Endothelial cell of umbilical vein (primary cell): ENCODE results near the gene GPR155. TPM values are rescaled to one million over a fixed set of nuclear protein-coding genes. Genes with fewer than 3 reads are reported as not detected.
A peak's percentile ranks its signal among the peaks of the same experiment; 100 is the strongest.

Experiments used
- BruUV-seq: library from RNA; stranded (reverse); fragments of 400-500 nt; replicated peaks from 2 replicates; lab custom pipeline; 2021; lab: Mats Ljungman, UMichigan
- CTCF ChIA-PET: fragments of 300-600, 350-600 bp; sonication (Branson Sonifier 250); formaldehyde crosslinking; loops from one replicate; lab custom pipeline; 2021; ENCODE audit warnings: antibody characterized with exemption, inconsistent platforms; lab: Charles Lee
- POLR2A ChIA-PET: fragments of 300-600, 350-600 bp; sonication (Branson Sonifier 250); formaldehyde crosslinking; loops from one replicate; lab custom pipeline; 2021; ENCODE audit warnings: antibody characterized with exemption, inconsistent platforms; lab: Charles Lee
- DNase-seq: peaks from one replicate; pipeline ENCODE4 v3.0.0-alpha.2; 2011; ENCODE audit warnings: low read depth, low spot score
- FAIRE-seq: peaks from 2 replicates; lab custom pipeline; 2011; peaks lifted over from hg19 to GRCh38; lab: Jason Lieb, UNC
- H2AFZ ChIP-seq: 2 replicates; pipeline ENCODE4 v1.6.0; 2012; ENCODE audit warnings: low read depth, low read length, control low read depth, inconsistent platforms
- H3K27ac ChIP-seq: 2 replicates; pipeline ENCODE4 v1.5.1; 2011; ENCODE audit warnings: low read depth, mild to moderate bottlenecking, control low read depth, low read length, moderate library complexity; ENCODE audit not compliant: insufficient read depth
- H3K27me3 ChIP-seq, 2 experiments: 2 replicates each; pipeline versions ENCODE4 v1.6.0 to v1.6.1; 2011; ENCODE audit warnings: low read length in 2 of 2, mixed read lengths in 1 of 2; ENCODE audit not compliant: control insufficient read depth in 2 of 2, insufficient read depth in 2 of 2
- H3K36me3 ChIP-seq, 2 experiments: 2 replicates in 1 of 2; 3 replicates in 1 of 2; pipeline ENCODE4 v1.5.1; 2011; ENCODE audit warnings: low read length in 2 of 2, mild to moderate bottlenecking in 1 of 2, moderate library complexity in 1 of 2; ENCODE audit not compliant: control insufficient read depth in 2 of 2, insufficient read depth in 2 of 2; ENCODE audit errors: extremely low read depth in 1 of 2
- H3K4me1 ChIP-seq: 3 replicates; pipeline ENCODE4 v1.5.1; 2011; ENCODE audit warnings: mild to moderate bottlenecking, low read length; ENCODE audit not compliant: control insufficient read depth, insufficient read depth; ENCODE audit errors: extremely low read depth
- H3K4me2 ChIP-seq: 2 replicates; pipeline ENCODE4 v1.6.1; 2011; ENCODE audit warnings: low read length, control low read depth, mixed read lengths; ENCODE audit not compliant: insufficient read depth
- H3K4me3 ChIP-seq, 3 experiments: fragments of 200-600 bp in 1 of 3; sonication (generic), shearing (Covaris generic) in 1 of 3; replicated peaks in 1 of 3; 2 replicates each; pipeline ENCODE4 v1.5.1; 2011 to 2016; ENCODE audit warnings: control low read depth in 3 of 3, low read length in 3 of 3, mild to moderate bottlenecking in 2 of 3, inconsistent platforms in 1 of 3, low read depth in 1 of 3, moderate library complexity in 1 of 3; ENCODE audit not compliant: insufficient read depth in 1 of 3
- H3K79me2 ChIP-seq: 2 replicates; pipeline ENCODE4 v1.6.0; 2012; ENCODE audit warnings: low read length, inconsistent platforms; ENCODE audit not compliant: control insufficient read depth, insufficient read depth
- H3K9ac ChIP-seq: replicated peaks from 2 replicates; pipeline ENCODE3; 2011; ENCODE audit warnings: low read length, control low read depth; ENCODE audit not compliant: insufficient read depth; ENCODE audit errors: extremely low read depth
- H3K9me1 ChIP-seq: replicated peaks from 3 replicates; pipeline ENCODE4 v1.6.0; 2011; ENCODE audit warnings: mild to moderate bottlenecking, low read length; ENCODE audit not compliant: control insufficient read depth, insufficient read depth; ENCODE audit errors: extremely low read depth
- H3K9me3 ChIP-seq: replicated peaks from 2 replicates; pipeline ENCODE4 v1.5.1; 2012; ENCODE audit warnings: low read length, inconsistent platforms; ENCODE audit not compliant: control insufficient read depth, insufficient read depth
- H4K20me1 ChIP-seq: replicated peaks from 2 replicates; pipeline ENCODE3; 2011; ENCODE audit warnings: mild to moderate bottlenecking, low read length; ENCODE audit not compliant: control insufficient read depth, insufficient read depth; ENCODE audit errors: extremely low read depth
- FOS ChIP-seq: IDR thresholded peaks from 2 replicates; pipeline ENCODE4 v1.6.1; 2011; ENCODE audit warnings: mild to moderate bottlenecking, low read length, moderate library complexity, borderline replicate concordance; ENCODE audit not compliant: insufficient read depth
- GATA2 ChIP-seq: IDR thresholded peaks from 2 replicates; pipeline ENCODE4 v1.7.0; 2011; ENCODE audit warnings: low read depth, mild to moderate bottlenecking, moderate library complexity, mixed read lengths, low read length; ENCODE audit not compliant: insufficient read length, insufficient read depth
- JUN ChIP-seq: IDR thresholded peaks from 2 replicates; pipeline ENCODE4 v1.6.1; 2011; ENCODE audit warnings: borderline replicate concordance, low read depth; ENCODE audit not compliant: insufficient read length, insufficient read depth
- POLR2A ChIP-seq: IDR thresholded peaks from 2 replicates; pipeline ENCODE4 v1.6.1; 2012; ENCODE audit warnings: low read depth, mild to moderate bottlenecking, control low read depth, low read length
- POLR2AphosphoS5 ChIP-seq: IDR thresholded peaks from 2 replicates; pipeline ENCODE4 v1.6.1; 2012; ENCODE audit warnings: low read depth, mild to moderate bottlenecking, control low read depth, low read length, moderate library complexity; ENCODE audit not compliant: insufficient read depth
- dilution Hi-C: fragments of 300-500 bp; cut with MboI; formaldehyde crosslinking; loops from one replicate; pipeline ENCODE4 v1.15.0; 2019; ENCODE audit warnings: low sequenced_read_pairs; ENCODE audit not compliant: extremely low pct_ligation_motif_present
- intact Hi-C: fragments of 100-400 bp; cut with micrococcal nuclease; formaldehyde crosslinking; loops from one replicate; pipeline ENCODE4 v1.10.0; 2022
- polyA plus RNA-seq, 4 experiments: library from polyadenylated mRNA; depleted of rRNA in 3 of 4; stranded (reverse) in 3 of 4; unstranded in 1 of 4; fragments of >200 nt; gene quantifications; 2 replicates each; pipeline versions ENCODE4 v1.2.1 to v1.2.3, GENCODE V29; 2011 to 2012; ENCODE audit warnings: missing spikeins in 1 of 4
- total RNA-seq: library from RNA; stranded (reverse); gene quantifications from 2 replicates; pipeline ENCODE4 v1.2.3, GENCODE V29; 2021
- TF ChIP-seq, protein P1 (sequence below), 2 donors: IDR thresholded peaks; 1 replicate in 1 of 2; 2 replicates in 1 of 2; pipeline ENCODE4 v1.5.1; 2011; ENCODE audit warnings: low read length in 2 of 2, mild to moderate bottlenecking in 2 of 2, moderate library complexity in 2 of 2, control low read depth in 1 of 2, inconsistent platforms in 1 of 2, low read depth in 1 of 2; ENCODE audit not compliant: insufficient read depth in 1 of 2; ENCODE audit errors: extremely low read depth in 1 of 2

The GPR155 gene
- total and polyA plus RNA-seq, 2 donors (not counting 3 experiments of a cell fraction or from before 2014, with no cell fraction given) = 0.62 to 1.7 TPM

DNA sequence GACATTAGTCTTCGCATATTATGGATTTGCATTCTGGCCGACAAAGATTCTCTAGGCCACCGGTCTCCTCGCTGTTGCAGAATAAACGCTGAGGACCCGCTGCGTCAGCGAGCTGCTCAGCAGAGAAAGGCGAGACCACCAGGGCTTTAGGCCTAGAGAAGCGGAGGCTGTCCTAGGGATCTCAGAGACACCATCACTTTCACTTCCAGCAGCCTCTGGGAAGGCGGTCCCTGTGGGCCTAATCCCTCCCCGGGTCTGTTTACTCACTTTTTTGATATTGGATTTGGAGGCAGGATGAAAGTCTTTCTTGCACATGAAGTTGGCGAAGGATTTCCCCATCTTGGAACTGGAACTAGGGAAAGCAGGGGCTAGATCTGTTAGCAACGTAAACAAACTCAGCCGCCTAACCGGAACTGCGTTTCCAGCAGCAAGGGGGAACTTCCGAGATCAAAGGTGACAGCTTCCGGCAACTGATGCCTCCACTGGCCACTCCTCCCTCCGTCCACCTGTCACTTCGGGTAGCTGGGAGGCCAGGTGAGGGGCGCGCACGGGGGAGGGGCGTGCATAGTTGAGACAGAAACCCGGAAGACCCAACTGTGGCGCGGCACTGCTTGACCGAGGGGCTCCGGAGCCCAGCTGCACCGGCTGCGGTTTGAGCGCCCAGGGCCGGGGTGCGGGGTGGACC is 91.4 kb downstream of the GPR155 start, which contains the start of gene SCRN3:
Gene SCRN3 (plus strand): TSS at position 447 of the 685 bp plus-strand sequence. CDS start 2,554 bp downstream, outside the sequence.
- Histone ChIP-seq H2AFZ (peak within 1 kb of the TSS; percentile 86), H3K4me3 (peak within 1 kb of the TSS; percentile 69 to 91 (median 77)), H3K79me2 (peaks cover 17% of the 10 kb centered on the region), H3K27ac (peak within 1 kb of the TSS; percentile 48), H3K9me3 (no peaks in the 10 kb centered on the region), H3K36me3 (no peaks in the 10 kb centered on the region), H4K20me1 (no peaks in the 10 kb centered on the region), H3K4me1 (peaks cover 13% of the 10 kb centered on the region), H3K27me3 (no peaks in the 10 kb centered on the region), H3K9me1 (no peaks in the 10 kb centered on the region), H3K4me2 (peak within 1 kb of the TSS; percentile 83), H3K9ac (peak within 1 kb of the TSS; percentile 76)
- ChIA-PET POLR2A (no interaction called here), CTCF (interaction anchor here (1.0 to 1.7 kb wide), 4 partner anchors 9 to 299 kb away, joined by 3 to 6 read pairs (median 4); no protein-coding TSS in a partner anchor)
- FAIRE-seq (peak; percentile 96), DNase-seq (peak; percentile 85)
- BruUV-seq = TSS peak; percentile 66
- intact Hi-C loops = loop anchor here (2.0 kb wide), 1 partner anchor 41 kb away; no protein-coding TSS in a partner anchor
- TF ChIP-seq POLR2AphosphoS5 (peak; percentile 33), JUN (no peak), GATA2 (no peak), POLR2A (peak; percentile 49), FOS (no peak)
- TF ChIP-seq, protein P1, sequence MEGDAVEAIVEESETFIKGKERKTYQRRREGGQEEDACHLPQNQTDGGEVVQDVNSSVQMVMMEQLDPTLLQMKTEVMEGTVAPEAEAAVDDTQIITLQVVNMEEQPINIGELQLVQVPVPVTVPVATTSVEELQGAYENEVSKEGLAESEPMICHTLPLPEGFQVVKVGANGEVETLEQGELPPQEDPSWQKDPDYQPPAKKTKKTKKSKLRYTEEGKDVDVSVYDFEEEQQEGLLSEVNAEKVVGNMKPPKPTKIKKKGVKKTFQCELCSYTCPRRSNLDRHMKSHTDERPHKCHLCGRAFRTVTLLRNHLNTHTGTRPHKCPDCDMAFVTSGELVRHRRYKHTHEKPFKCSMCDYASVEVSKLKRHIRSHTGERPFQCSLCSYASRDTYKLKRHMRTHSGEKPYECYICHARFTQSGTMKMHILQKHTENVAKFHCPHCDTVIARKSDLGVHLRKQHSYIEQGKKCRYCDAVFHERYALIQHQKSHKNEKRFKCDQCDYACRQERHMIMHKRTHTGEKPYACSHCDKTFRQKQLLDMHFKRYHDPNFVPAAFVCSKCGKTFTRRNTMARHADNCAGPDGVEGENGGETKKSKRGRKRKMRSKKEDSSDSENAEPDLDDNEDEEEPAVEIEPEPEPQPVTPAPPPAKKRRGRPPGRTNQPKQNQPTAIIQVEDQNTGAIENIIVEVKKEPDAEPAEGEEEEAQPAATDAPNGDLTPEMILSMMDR (IDR thresholded peaks at IDR 0.05; ENCODE audit: extremely low read depth in 1 of 2, insufficient read depth in 1 of 2, low read depth in 1 of 2, low read length in 2 of 2) = no peak
- dilution Hi-C loops = no loop called here
